ENCODE measurements around the gene H2BK1. TPM values are rescaled to one million over a fixed set of nuclear protein-coding genes. Genes with fewer than 3 reads are reported as not detected.

The H2BK1 gene
- not detected in 3 replicates for total RNA-seq

DNA sequence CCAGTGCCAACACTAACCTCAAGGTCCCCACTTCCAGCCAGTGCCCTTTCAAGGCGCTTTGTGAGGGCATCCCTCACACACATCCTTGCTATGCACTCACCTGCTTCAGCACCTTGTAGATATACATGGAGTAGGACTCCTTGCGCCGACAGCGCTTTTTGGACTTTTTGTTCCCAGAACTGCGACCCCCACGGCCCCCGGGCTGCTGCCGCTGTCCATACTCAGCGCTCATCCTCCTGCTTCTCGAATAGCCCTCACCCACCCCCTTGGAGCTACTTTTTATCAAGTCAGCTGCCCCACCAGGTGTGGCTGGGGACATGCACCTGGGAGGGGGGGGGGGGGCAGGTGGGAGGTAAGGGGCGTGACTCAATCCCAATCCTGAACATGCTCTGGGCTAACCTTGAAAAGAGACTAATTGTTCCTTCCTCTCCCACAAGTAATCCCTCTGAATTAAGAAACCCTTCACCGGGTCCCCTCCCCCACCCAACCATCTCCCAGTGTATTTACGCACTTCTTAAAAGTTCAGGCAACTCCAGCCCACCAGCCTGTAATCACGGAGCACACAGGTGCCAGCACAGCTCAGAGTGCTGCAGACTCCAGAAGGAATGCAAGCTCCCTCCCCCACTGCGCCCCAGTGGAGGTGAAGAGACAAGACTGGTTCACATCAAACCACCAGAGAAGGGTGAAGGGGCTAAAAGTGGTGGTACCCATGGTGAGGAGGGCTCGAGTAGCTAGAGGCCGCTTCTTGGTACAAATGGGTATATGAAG, at the start of gene H2BK1:
Gene H2BK1, minus strand, starts transcription at position 402 of the 768 bp plus-strand sequence. Its CDS starts 170 bp downstream, at position 232.
- TF ChIP-seq, protein P1, sequence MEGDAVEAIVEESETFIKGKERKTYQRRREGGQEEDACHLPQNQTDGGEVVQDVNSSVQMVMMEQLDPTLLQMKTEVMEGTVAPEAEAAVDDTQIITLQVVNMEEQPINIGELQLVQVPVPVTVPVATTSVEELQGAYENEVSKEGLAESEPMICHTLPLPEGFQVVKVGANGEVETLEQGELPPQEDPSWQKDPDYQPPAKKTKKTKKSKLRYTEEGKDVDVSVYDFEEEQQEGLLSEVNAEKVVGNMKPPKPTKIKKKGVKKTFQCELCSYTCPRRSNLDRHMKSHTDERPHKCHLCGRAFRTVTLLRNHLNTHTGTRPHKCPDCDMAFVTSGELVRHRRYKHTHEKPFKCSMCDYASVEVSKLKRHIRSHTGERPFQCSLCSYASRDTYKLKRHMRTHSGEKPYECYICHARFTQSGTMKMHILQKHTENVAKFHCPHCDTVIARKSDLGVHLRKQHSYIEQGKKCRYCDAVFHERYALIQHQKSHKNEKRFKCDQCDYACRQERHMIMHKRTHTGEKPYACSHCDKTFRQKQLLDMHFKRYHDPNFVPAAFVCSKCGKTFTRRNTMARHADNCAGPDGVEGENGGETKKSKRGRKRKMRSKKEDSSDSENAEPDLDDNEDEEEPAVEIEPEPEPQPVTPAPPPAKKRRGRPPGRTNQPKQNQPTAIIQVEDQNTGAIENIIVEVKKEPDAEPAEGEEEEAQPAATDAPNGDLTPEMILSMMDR (IDR thresholded peaks at IDR 0.05; ENCODE audit: unreplicated experiment) = no peak
- Mint-ChIP-seq H3K27ac (no peak within 1 kb of the TSS), H3K36me3 (peaks cover 19% of the 10 kb centered on the region), H3K27me3 (ENCODE audit: low read depth) (peaks cover 20% of the 10 kb centered on the region), H3K4me3 (no peak within 1 kb of the TSS), H3K4me1 (peaks cover 9% of the 10 kb centered on the region), H3K9me3 (no peaks in the 10 kb centered on the region)
- DNase-seq (ENCODE audit: low spot score in 2 of 2, unreplicated experiment in 2 of 2) = no peak

DNA sequence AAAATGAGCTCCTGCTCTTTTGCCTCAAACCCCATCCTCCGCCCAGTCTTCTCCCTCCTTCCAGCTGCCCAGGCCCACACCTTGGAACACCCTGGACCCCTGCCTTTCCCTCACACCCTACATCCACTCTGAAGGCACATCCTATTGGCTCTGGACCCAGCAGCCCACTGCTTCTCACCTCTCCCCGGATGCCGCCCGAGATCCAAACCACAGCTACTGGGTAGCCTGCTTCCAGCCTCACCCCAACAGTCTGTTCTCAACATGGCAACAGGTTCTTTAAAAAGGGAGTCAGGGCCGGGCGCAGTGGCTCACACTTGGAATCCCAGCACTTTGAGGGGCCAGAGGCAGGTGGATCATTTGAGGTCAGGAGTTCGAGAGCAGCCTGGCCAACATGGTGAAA, 47.7 kb upstream of the H2BK1 start:
- Mint-ChIP-seq H3K4me3 (no peak overlapping the region), H3K4me1 (peaks cover 21% of the 10 kb centered on the region), H3K27ac (no peak overlapping the region), H3K36me3 (peaks cover 3% of the 10 kb centered on the region), H3K27me3 (ENCODE audit: low read depth) (peaks cover 45% of the 10 kb centered on the region), H3K9me3 (no peaks in the 10 kb centered on the region)
- TF ChIP-seq, protein P1 (IDR thresholded peaks at IDR 0.05; ENCODE audit: unreplicated experiment) = no peak
- no peak for DNase-seq (ENCODE audit: low spot score in 2 of 2, unreplicated experiment in 2 of 2)

DNA sequence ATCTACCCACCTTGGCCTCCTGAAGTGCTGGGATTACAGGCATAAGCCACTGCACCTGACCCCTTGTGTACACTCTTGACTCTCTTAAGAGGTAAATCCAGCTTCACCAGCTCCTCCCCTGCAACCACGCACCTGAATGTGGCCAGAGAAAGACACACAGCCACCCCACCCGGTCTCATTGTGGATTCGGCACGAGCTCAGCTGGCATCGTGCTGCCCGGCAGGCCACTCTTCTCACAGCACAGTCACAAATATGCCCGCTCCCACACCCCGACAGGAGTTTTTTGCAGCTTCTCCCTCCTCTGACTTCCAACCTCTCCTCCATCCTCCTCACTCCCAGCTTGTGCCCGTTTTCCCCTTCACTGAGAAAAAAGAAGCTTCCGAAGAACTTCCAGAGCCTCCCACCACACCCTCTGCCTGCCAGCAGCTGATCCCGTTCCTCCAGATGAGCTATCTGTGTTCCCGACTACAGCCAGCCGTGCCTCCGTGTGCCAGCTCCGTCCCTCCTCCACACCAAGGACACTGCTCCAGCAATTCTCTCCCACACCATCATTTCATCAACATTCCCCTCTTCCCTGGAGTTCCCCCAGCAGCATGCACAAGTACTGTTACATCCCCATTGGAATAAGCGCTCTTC, 46.2 kb upstream of the H2BK1 start:
- TF ChIP-seq, protein P1 (IDR thresholded peaks at IDR 0.05; ENCODE audit: unreplicated experiment) = no peak
- Mint-ChIP-seq H3K9me3 (no peaks in the 10 kb centered on the region), H3K27me3 (ENCODE audit: low read depth) (peaks cover 40% of the 10 kb centered on the region), H3K4me3 (no peak overlapping the region), H3K4me1 (peaks cover 31% of the 10 kb centered on the region), H3K27ac (peak overlapping the region; percentile 1), H3K36me3 (peaks cover 3% of the 10 kb centered on the region)
- DNase-seq (ENCODE audit: low spot score in 2 of 2, unreplicated experiment in 2 of 2) = no peak

DNA sequence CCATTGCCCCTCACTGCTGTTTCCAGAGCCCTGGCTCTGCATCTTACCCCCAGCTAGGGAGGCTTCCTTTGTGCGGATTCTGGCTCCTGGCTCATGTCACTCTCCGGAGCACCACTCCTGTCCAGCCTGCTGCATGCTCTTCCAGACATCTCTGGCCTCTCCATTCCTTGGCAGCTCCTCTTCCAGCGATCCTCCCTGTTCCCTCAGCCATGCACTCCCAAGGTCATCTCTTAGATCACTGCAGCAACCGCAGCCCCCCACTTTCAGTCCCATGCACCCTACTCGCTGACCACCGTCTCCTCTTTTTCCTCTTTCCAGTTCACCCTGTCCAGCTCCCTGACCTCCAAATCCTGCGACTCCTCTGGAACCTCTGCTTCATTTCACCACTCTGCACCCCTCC, 45.1 kb upstream of the H2BK1 start:
- no peak for DNase-seq (ENCODE audit: low spot score in 2 of 2, unreplicated experiment in 2 of 2)
- Mint-ChIP-seq H3K27me3 (ENCODE audit: low read depth) (peaks cover 31% of the 10 kb centered on the region), H3K36me3 (peaks cover 3% of the 10 kb centered on the region), H3K9me3 (no peaks in the 10 kb centered on the region), H3K4me1 (peaks cover 40% of the 10 kb centered on the region), H3K4me3 (no peak overlapping the region), H3K27ac (no peak overlapping the region)
- TF ChIP-seq, protein P1 (IDR thresholded peaks at IDR 0.05; ENCODE audit: unreplicated experiment) = no peak

DNA sequence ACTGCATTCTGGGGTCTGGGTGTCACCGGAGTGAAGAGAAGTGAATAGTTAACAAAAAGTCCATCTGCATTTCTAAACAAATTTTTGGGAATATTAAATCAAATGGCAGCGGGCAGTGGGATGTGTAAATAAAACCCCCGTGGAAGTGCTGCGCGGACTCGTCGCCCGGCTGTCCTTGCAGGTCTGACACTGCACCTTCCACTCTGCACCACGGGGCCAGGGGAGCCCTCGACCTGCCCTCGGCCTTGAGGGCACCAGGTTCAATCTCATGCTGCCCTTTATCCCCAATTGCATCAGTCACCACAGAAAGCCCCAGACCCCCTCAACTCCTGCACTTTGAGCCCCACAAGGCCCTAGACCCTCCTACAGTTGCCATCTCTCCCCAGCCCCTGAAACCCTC, 44.6 kb upstream of the H2BK1 start:
- H3K36me3 Mint-ChIP-seq = peaks cover 3% of the 10 kb centered on the region

More for the DNA sequence above, 44.6 kb upstream of the H2BK1 start:
- Mint-ChIP-seq H3K4me1 (peaks cover 45% of the 10 kb centered on the region), H3K9me3 (no peaks in the 10 kb centered on the region), H3K4me3 (no peak overlapping the region), H3K27ac (no peak overlapping the region), H3K27me3 (ENCODE audit: low read depth) (peaks cover 27% of the 10 kb centered on the region)
- DNase-seq (ENCODE audit: low spot score in 2 of 2, unreplicated experiment in 2 of 2) = no peak
- TF ChIP-seq, protein P1 (IDR thresholded peaks at IDR 0.05; ENCODE audit: unreplicated experiment) = no peak

Measured in mesothelial cell of epicardium (in vitro differentiated cells).